NT2/D1 (cell line): ENCODE measurements around the gene TDRD9.

ENCODE experiments used
- DNase-seq: peaks from one replicate; pipeline ENCODE4 v3.0.0-alpha.2; 2011; ENCODE audit warnings: low read depth, low spot score
- H3K27me3 ChIP-seq: 2 replicates; pipeline ENCODE4 v1.6.0; 2011; ENCODE audit warnings: mild to moderate bottlenecking; ENCODE audit not compliant: insufficient read length, insufficient read depth
- H3K36me3 ChIP-seq: 2 replicates; pipeline ENCODE4 v1.6.1; 2011; ENCODE audit warnings: mild to moderate bottlenecking, low read length, mixed read lengths; ENCODE audit not compliant: insufficient read depth, insufficient read length
- H3K4me1 ChIP-seq: 2 replicates; pipeline ENCODE4 v1.5.1; 2011; ENCODE audit not compliant: insufficient read depth, insufficient read length
- H3K4me3 ChIP-seq: 2 replicates; pipeline ENCODE4 v1.5.1; 2011; ENCODE audit warnings: low read depth; ENCODE audit not compliant: insufficient read length
- H3K9ac ChIP-seq: 2 replicates; pipeline ENCODE4 v1.6.0; 2011; ENCODE audit warnings: low read depth; ENCODE audit not compliant: insufficient read length
- H3K9me3 ChIP-seq: 2 replicates; pipeline ENCODE4 v1.5.1; 2011; ENCODE audit warnings: mild to moderate bottlenecking, low read length; ENCODE audit not compliant: insufficient read depth
- SUZ12 ChIP-seq: IDR thresholded peaks from 2 replicates; pipeline ENCODE4 v1.6.1; 2011; ENCODE audit not compliant: insufficient read length, insufficient read depth; ENCODE audit errors: extremely low read depth
- YY1 ChIP-seq: IDR thresholded peaks from 2 replicates; pipeline ENCODE4 v1.6.1; 2011; ENCODE audit not compliant: insufficient read length, insufficient read depth
- ZNF274 ChIP-seq: IDR thresholded peaks from 2 replicates; pipeline ENCODE4 v1.6.1; 2011; ENCODE audit warnings: mild to moderate bottlenecking, low read depth, low read length

Gene TDRD9

GRCh38 chr14:103989964-103990363 lies 61.7 kb downstream of the TDRD9 start:
- no peak for DNase-seq
- no peaks in the 10 kb centered on the region for H3K4me1 ChIP-seq

DNA sequence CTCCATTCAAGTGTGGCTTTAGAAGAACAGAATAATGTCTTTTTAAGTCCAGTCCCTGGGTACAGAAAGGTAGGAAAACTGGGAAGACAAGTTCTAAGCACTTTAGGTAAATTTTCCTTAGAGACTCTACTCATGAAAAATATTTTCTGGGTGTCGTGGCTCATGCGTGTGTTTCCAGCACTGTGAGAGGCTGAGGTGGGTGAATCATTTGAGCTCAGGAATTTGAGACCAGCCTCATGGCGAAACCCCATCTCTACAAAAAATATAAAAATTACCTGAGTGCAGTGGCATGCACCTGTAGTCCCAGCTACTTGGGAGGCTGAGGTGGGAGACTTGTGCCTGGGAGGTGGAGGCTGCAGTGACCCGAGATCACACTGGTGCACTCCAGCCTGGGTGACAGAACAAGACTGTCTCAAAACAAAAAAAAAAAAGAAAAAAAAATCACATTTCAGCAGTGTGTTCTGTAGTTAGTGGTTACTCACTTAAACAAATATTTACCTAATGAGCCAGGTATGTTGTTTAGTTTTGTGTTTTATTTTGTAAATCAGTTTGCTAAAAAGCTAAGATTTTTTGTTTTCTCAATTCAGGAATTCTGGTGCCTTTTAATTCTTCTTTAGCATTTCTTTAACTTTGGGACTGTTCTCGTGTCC lies 66.4 kb downstream of the TDRD9 start:
- Histone ChIP-seq H3K4me3 (no peak overlapping the region), H3K9ac (no peak overlapping the region), H3K4me1 (peaks cover 2% of the 10 kb centered on the region), H3K36me3 (no peaks in the 10 kb centered on the region), H3K9me3 (peaks cover 1% of the 10 kb centered on the region; the same call in 1 of the 2 replicates), H3K27me3 (no peaks in the 10 kb centered on the region)
- no peak for TF ChIP-seq ZNF274
- no peak for TF ChIP-seq YY1
- TF ChIP-seq SUZ12, result no peak
- no peak for DNase-seq

More at GRCh38 chr14:103989964-103990363, 61.7 kb downstream of the TDRD9 start:
- Histone ChIP-seq H3K9ac (no peak overlapping the region), H3K36me3 (no peaks in the 10 kb centered on the region), H3K27me3 (no peaks in the 10 kb centered on the region), H3K9me3 (peaks cover 14% of the 10 kb centered on the region), H3K4me3 (no peak overlapping the region)
- TF ChIP-seq ZNF274, result no peak

DNA sequence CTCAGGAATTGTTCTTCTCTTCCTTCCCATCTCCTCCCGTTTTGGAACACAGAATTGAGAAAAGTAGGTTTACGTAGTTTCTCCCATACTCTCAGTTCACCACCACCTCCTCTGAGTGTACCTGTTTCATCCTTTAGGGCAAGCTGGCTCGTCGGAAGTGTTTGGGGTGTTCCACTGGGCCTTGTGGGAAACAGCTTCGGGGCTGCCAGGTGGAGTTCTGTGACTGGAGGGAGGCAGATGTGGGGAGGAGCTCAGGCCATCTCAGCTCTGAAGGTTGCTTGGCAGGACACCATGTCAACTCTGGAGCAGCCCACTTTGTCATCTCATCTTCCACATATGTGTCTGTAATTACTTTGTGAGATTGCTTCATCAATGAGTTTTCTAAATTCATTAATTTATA lies 67.6 kb downstream of the TDRD9 start:
- H3K9me3 ChIP-seq, result no peaks in the 10 kb centered on the region
- peaks cover 2% of the 10 kb centered on the region for H3K4me1 ChIP-seq
- no peak for DNase-seq
- no peaks in the 10 kb centered on the region for H3K27me3 ChIP-seq
- H3K4me3 ChIP-seq, result no peak overlapping the region
- TF ChIP-seq SUZ12 (no peak), ZNF274 (no peak), YY1 (no peak)
- no peak overlapping the region for H3K9ac ChIP-seq
- no peaks in the 10 kb centered on the region for H3K36me3 ChIP-seq

DNA sequence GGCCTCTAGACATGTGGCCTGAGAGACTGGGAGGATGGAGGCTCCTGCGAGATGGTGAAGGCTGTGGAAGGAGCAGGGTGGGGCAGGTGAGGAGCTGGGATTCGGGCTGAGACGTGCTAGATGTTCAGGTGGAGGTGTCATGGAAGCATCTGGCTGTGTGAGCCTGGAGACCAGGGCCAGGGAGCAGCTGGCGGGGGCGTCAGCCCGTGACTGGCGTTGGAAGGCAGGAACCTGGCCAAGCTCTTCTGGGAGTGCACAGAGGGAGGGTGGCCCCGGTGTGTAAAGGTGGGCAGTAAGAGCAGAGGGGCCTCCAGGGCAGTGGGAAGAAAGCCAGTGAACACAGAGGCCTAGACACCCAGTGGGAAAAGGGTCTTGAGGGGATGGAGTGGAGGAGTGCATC lies 69.1 kb downstream of the TDRD9 start:
- Histone ChIP-seq H3K4me3 (no peak overlapping the region), H3K27me3 (no peaks in the 10 kb centered on the region), H3K9ac (no peak overlapping the region), H3K4me1 (peaks cover 2% of the 10 kb centered on the region), H3K9me3 (no peaks in the 10 kb centered on the region), H3K36me3 (no peaks in the 10 kb centered on the region)
- DNase-seq, result no peak
- TF ChIP-seq ZNF274 (no peak), YY1 (no peak), SUZ12 (no peak)

DNA sequence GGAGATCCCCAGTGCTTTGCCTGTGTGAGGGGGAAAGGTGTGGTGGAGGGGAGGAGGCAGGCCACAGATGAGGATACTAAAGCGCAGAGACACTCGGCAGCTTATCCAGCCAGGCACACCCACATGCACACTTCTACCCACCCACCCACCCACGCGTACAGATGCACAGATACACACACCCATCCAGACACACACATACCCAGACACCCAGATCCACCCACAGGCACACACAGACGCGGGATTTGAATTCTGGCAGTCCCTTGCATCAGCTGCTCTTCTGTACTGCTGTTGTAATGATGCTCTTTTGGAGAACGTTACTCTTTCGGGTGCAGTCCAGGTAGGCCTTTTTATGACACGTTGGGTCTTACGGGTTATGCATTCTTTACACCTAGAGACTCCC lies 69.8 kb downstream of the TDRD9 start:
- no peak for DNase-seq
- Histone ChIP-seq H3K4me1 (peaks cover 2% of the 10 kb centered on the region), H3K36me3 (no peaks in the 10 kb centered on the region), H3K9ac (no peak overlapping the region), H3K9me3 (no peaks in the 10 kb centered on the region), H3K4me3 (no peak overlapping the region), H3K27me3 (no peaks in the 10 kb centered on the region)
- TF ChIP-seq ZNF274 (no peak), SUZ12 (no peak), YY1 (no peak)

DNA sequence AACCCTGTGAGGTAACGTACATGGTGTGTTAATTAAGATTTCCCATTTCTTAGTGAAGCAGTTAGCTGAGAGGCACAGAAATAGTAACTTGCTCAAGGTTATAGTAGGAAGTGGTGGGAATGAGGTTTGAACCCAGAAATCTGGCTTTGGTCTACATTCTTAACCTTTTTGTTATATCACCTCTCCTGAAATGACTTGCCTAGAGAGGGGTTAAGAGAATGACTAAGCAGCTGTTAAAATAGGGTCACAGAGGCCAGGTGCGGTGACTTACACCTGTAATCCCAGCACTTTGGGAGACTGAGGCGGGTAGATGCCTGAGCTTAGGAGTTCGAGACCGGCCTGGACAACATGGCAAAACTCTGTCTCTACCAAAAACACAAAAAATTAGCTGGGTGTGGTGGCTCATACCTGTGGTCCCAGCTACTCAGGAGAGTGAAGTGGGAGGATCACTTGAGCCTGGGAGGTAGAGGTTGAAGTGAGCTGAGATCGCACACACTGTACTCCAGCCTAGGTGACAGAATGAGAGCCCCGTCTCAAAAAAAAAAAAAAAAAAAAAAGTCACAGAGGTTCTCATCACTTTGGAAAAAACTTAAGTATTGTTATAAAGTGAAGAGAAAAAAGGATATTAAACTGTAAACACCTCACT lies 71.7 kb downstream of the TDRD9 start:
- peaks cover 2% of the 10 kb centered on the region for H3K4me1 ChIP-seq
- H3K9me3 ChIP-seq, result no peaks in the 10 kb centered on the region
- no peak overlapping the region for H3K9ac ChIP-seq
- DNase-seq, result no peak
- no peak overlapping the region for H3K4me3 ChIP-seq
- H3K27me3 ChIP-seq, result no peaks in the 10 kb centered on the region
- TF ChIP-seq YY1 (no peak), ZNF274 (no peak), SUZ12 (no peak)
- no peaks in the 10 kb centered on the region for H3K36me3 ChIP-seq

- TF ChIP-seq ZNF274 (no peak), SUZ12 (no peak), YY1 (no peak)
- DNase-seq, result no peak
- no peaks in the 10 kb centered on the region for H3K36me3 ChIP-seq
- no peaks in the 10 kb centered on the region for H3K4me1 ChIP-seq
- no peak overlapping the region for H3K4me3 ChIP-seq
- no peaks in the 10 kb centered on the region for H3K9me3 ChIP-seq
- H3K27me3 ChIP-seq, result no peaks in the 10 kb centered on the region
- no peak overlapping the region for H3K9ac ChIP-seq
Measured at GRCh38 chr14:104001003-104001402, 72.7 kb downstream of the TDRD9 start.
